HepG2 (cell line): ENCODE results near the gene UPK1A. TPM values are rescaled to one million over a fixed set of nuclear protein-coding genes. Genes with fewer than 3 reads are reported as not detected.

Experiments
- AHDC1 ChIP-seq: sonication (generic); formaldehyde crosslinking; IDR thresholded peaks from 2 replicates; pipeline ENCODE4 v1.5.1; 2020; ENCODE audit warnings: mild to moderate bottlenecking, missing genetic modification reagents, borderline replicate concordance
- ERF ChIP-seq: IDR thresholded peaks from 2 replicates; pipeline ENCODE4 v1.6.1; 2018; ENCODE audit warnings: missing biosample characterization, missing genetic modification reagents
- ETV5 ChIP-seq: IDR thresholded peaks from 2 replicates; pipeline ENCODE4 v1.6.1; 2018; ENCODE audit warnings: missing biosample characterization, missing genetic modification reagents, inconsistent platforms, borderline replicate concordance
- KDM4B ChIP-seq: sonication (generic); formaldehyde crosslinking; IDR thresholded peaks from 2 replicates; pipeline ENCODE4 v1.4.0; 2020; ENCODE audit warnings: missing genetic modification reagents
- LRRFIP1 ChIP-seq: sonication (generic); formaldehyde crosslinking; conservative IDR thresholded peaks from 2 replicates; pipeline ENCODE4 v1.4.0; 2020; ENCODE audit warnings: missing genetic modification reagents
- MATR3 ChIP-seq: sonication (generic); formaldehyde crosslinking; IDR thresholded peaks from 2 replicates; pipeline ENCODE4 v1.4.0; 2020; ENCODE audit warnings: missing genetic modification reagents
- PCBP1 ChIP-seq: fragments of 200-400 bp; formaldehyde crosslinking; IDR thresholded peaks from 2 replicates; pipeline ENCODE4 v1.6.1; 2017; ENCODE audit warnings: mild to moderate bottlenecking, low read depth, low read length, borderline replicate concordance
- POLR2AphosphoS5 ChIP-seq: IDR thresholded peaks from 2 replicates; pipeline ENCODE4 v1.6.1; 2012; ENCODE audit warnings: low read depth, low read length
- TCF12 ChIP-seq, 2 experiments: fragments of 450-650 bp in 1 of 2; sonication (generic) in 1 of 2; formaldehyde crosslinking in 1 of 2; IDR thresholded peaks; 2 replicates each; pipeline versions ENCODE4 v1.6.1 to v1.8.0; 2017 to 2022; ENCODE audit warnings: antibody characterized with exemption in 1 of 2, mild to moderate bottlenecking in 1 of 2, missing genetic modification reagents in 1 of 2, moderate library complexity in 1 of 2
- TFDP2 ChIP-seq: sonication (generic); formaldehyde crosslinking; IDR thresholded peaks from 2 replicates; pipeline ENCODE4 v1.4.0; 2020; ENCODE audit warnings: missing genetic modification reagents
- ZBTB25 ChIP-seq: IDR thresholded peaks from 2 replicates; pipeline ENCODE4 v1.6.1; 2018; ENCODE audit warnings: missing genetic modification reagents
- ZFP90 ChIP-seq: sonication (generic); formaldehyde crosslinking; IDR thresholded peaks from 2 replicates; pipeline ENCODE4 v1.8.0; 2022; ENCODE audit warnings: missing genetic modification reagents, mild to moderate bottlenecking, inconsistent platforms, borderline replicate concordance
- ZFP91 ChIP-seq: sonication (generic); formaldehyde crosslinking; IDR thresholded peaks from 2 replicates; pipeline ENCODE4 v1.9.0; 2022; ENCODE audit warnings: missing genetic modification reagents, mild to moderate bottlenecking, borderline replicate concordance
- ZNF557 ChIP-seq: sonication (generic); formaldehyde crosslinking; IDR thresholded peaks from 2 replicates; pipeline ENCODE4 v1.4.0; 2020; ENCODE audit warnings: missing genetic modification reagents
- ZNF75D ChIP-seq: sonication (generic); formaldehyde crosslinking; IDR thresholded peaks from 2 replicates; pipeline ENCODE4 v1.8.1; 2023; ENCODE audit warnings: missing genetic modification reagents, mild to moderate bottlenecking, borderline replicate concordance
- ZNF761 ChIP-seq: sonication (generic); formaldehyde crosslinking; conservative IDR thresholded peaks from 2 replicates; pipeline ENCODE4 v1.4.0; 2020; ENCODE audit warnings: mild to moderate bottlenecking, missing genetic modification reagents
- polyA plus RNA-seq, 8 experiments: library from polyadenylated mRNA; depleted of rRNA in 3 of 8; stranded (reverse) in 7 of 8; unstranded in 1 of 8; fragments of >200 nt; fragmentation: Illumina TruSeq in 4 of 8; extraction: Trizol in 4 of 8; gene quantifications; 2 replicates each; pipeline versions ENCODE4 v1.2.1 to v1.2.3, GENCODE V29; 2011 to 2016; ENCODE audit warnings: low read depth in 4 of 8, missing spikeins in 1 of 8, mixed read lengths in 1 of 8; ENCODE audit not compliant: insufficient read depth in 1 of 8
- total RNA-seq, 5 experiments: library from RNA; depleted of rRNA; stranded (reverse); fragments of >200 nt; fragmentation: Illumina TruSeq; extraction: Trizol; gene quantifications; 2 replicates each; pipeline ENCODE4 v1.2.3, GENCODE V29; 2016; ENCODE audit warnings: low read depth in 1 of 5

UPK1A gene
- total and polyA plus RNA-seq, 2 of the 13 experiments (the other 11 are each of a cell fraction or from before 2014, with no cell fraction given): 2.9 TPM; not detected in 1

- TF ChIP-seq LRRFIP1: no peak; the same call in 1 of the 2 replicates
- no peak; the same call in 1 of the 2 replicates for TF ChIP-seq ETV5 (CRISPR knock-in tag)
- no peak for TF ChIP-seq TCF12 (IDR thresholded peaks at IDR 0.05)
- TF ChIP-seq TCF12 (CRISPR knock-in tag; IDR thresholded peaks at IDR 0.05): no peak
- 0 out of 2 replicates have a peak, but pooled peaks have one; percentile 50 for TF ChIP-seq ZFP90 (CRISPR knock-in tag)
- TF ChIP-seq ZNF75D (CRISPR knock-in tag): no peak
- no peak; the same call in none of the 2 replicates for TF ChIP-seq POLR2AphosphoS5
- no peak for TF ChIP-seq AHDC1 (CRISPR knock-in tag)
- no peak for TF ChIP-seq PCBP1
- TF ChIP-seq ZBTB25 (CRISPR knock-in tag): no peak
- no peak for TF ChIP-seq KDM4B
- TF ChIP-seq TFDP2: peak; percentile 91
- TF ChIP-seq ZNF557 (CRISPR knock-in tag): no peak
- no peak for TF ChIP-seq MATR3 (CRISPR knock-in tag)
- TF ChIP-seq ZFP91 (CRISPR knock-in tag): no peak
- TF ChIP-seq ZNF761: peak; percentile 84
- peak; percentile 85 for TF ChIP-seq ERF
Observed at GRCh38 chr19:35715981-35716800, 49.9 kb downstream of the UPK1A start (continued).
